H9 (cell line): ENCODE results near the gene COG6. TPM values are rescaled to one million over a fixed set of nuclear protein-coding genes. Genes with fewer than 3 reads are reported as not detected.

Experiments used
- DNase-seq: peaks from one replicate; pipeline ENCODE4 v3.0.0-alpha.2; 2017
- H2AFZ ChIP-seq: one replicate; pipeline ENCODE4 v1.6.1; 2013; ENCODE audit warnings: mild to moderate bottlenecking, low read length, control low read depth, moderate library complexity
- H2AK5ac ChIP-seq: 2 replicates; pipeline ENCODE4 v1.6.1; 2013; ENCODE audit warnings: low read length, control low read depth, mixed read lengths; ENCODE audit not compliant: insufficient read length
- H2BK120ac ChIP-seq: one replicate; pipeline ENCODE4 v1.6.1; 2013; ENCODE audit warnings: low read depth, mild to moderate bottlenecking, low read length, control low read depth, inconsistent platforms; ENCODE audit not compliant: poor library complexity, severe bottlenecking
- H2BK12ac ChIP-seq: 2 replicates; pipeline ENCODE4 v1.6.1; 2013; ENCODE audit warnings: low read length, control low read depth, mixed read lengths, low read depth; ENCODE audit not compliant: insufficient read length
- H2BK15ac ChIP-seq: 2 replicates; pipeline ENCODE4 v1.6.1; 2013; ENCODE audit warnings: low read depth, low read length, control low read depth
- H2BK20ac ChIP-seq: one replicate; pipeline ENCODE4 v1.6.1; 2013; ENCODE audit warnings: low read depth, mild to moderate bottlenecking, low read length, control low read depth, inconsistent platforms; ENCODE audit not compliant: poor library complexity, severe bottlenecking
- H2BK5ac ChIP-seq: 2 replicates; pipeline ENCODE4 v1.6.1; 2013; ENCODE audit warnings: low read length, control low read depth, mixed read lengths; ENCODE audit not compliant: insufficient read length
- H3K14ac ChIP-seq: 2 replicates; pipeline ENCODE4 v1.6.1; 2013; ENCODE audit warnings: low read length, control low read depth; ENCODE audit not compliant: insufficient read depth
- H3K18ac ChIP-seq: 2 replicates; pipeline ENCODE4 v1.6.1; 2013; ENCODE audit warnings: low read depth, mild to moderate bottlenecking, mixed read lengths, low read length, control low read depth; ENCODE audit not compliant: insufficient read length
- H3K23ac ChIP-seq: 2 replicates; pipeline ENCODE4 v1.6.1; 2013; ENCODE audit warnings: low read length, control low read depth, mixed read lengths, low read depth; ENCODE audit not compliant: insufficient read length
- H3K23me2 ChIP-seq: 2 replicates; pipeline ENCODE4 v1.6.1; 2013; ENCODE audit warnings: low read depth, mild to moderate bottlenecking, mixed read lengths, low read length, control low read depth; ENCODE audit not compliant: insufficient read length, poor library complexity, severe bottlenecking
- H3K27ac ChIP-seq: 2 replicates; pipeline ENCODE4 v1.5.1; 2013; ENCODE audit warnings: low read length, control low read depth, mixed read lengths, low read depth; ENCODE audit not compliant: insufficient read length
- H3K27me3 ChIP-seq: 2 replicates; pipeline ENCODE4 v1.6.1; 2013; ENCODE audit warnings: low read length, control low read depth, inconsistent platforms; ENCODE audit not compliant: insufficient read depth
- H3K4ac ChIP-seq: 2 replicates; pipeline ENCODE4 v1.6.1; 2013; ENCODE audit warnings: low read depth, mild to moderate bottlenecking, control low read depth, inconsistent platforms, low read length, moderate library complexity
- H3K4me1 ChIP-seq: 2 replicates; pipeline ENCODE4 v1.6.1; 2013; ENCODE audit warnings: low read length, control low read depth, inconsistent platforms; ENCODE audit not compliant: insufficient read depth
- H3K4me2 ChIP-seq: 2 replicates; pipeline ENCODE4 v1.6.1; 2013; ENCODE audit warnings: low read length, control low read depth, mixed read lengths; ENCODE audit not compliant: insufficient read length, insufficient read depth
- H3K56ac ChIP-seq: 2 replicates; pipeline ENCODE4 v1.6.1; 2013; ENCODE audit warnings: low read depth, mild to moderate bottlenecking, mixed read lengths, low read length, control low read depth; ENCODE audit not compliant: insufficient read length
- H3K79me1 ChIP-seq: 2 replicates; pipeline ENCODE4 v1.6.1; 2013; ENCODE audit warnings: low read depth, mild to moderate bottlenecking, moderate library complexity, low read length, control low read depth, inconsistent platforms; ENCODE audit not compliant: insufficient read depth, poor library complexity, severe bottlenecking
- H3K79me2 ChIP-seq: 2 replicates; pipeline ENCODE4 v1.6.1; 2013; ENCODE audit warnings: low read length, control low read depth, inconsistent platforms; ENCODE audit not compliant: insufficient read depth
- H3K9ac ChIP-seq: 2 replicates; pipeline ENCODE4 v1.6.1; 2013; ENCODE audit warnings: low read length, control low read depth, mixed read lengths; ENCODE audit not compliant: insufficient read length; ENCODE audit errors: extremely low read depth
- H3K9me3 ChIP-seq: one replicate; pipeline ENCODE4 v1.6.1; 2013; ENCODE audit warnings: low read depth, low read length, inconsistent platforms; ENCODE audit not compliant: control insufficient read depth
- H3T11ph ChIP-seq: one replicate; pipeline ENCODE4 v1.6.1; 2013; ENCODE audit warnings: mild to moderate bottlenecking, low read length, control low read depth, inconsistent platforms
- H4K20me1 ChIP-seq: one replicate; pipeline ENCODE4 v1.6.1; 2013; ENCODE audit not compliant: control insufficient read depth, insufficient read length, insufficient read depth
- H4K5ac ChIP-seq: 2 replicates; pipeline ENCODE4 v1.6.1; 2013; ENCODE audit warnings: low read depth, mild to moderate bottlenecking, mixed read lengths, low read length, control low read depth; ENCODE audit not compliant: insufficient read length
- H4K8ac ChIP-seq: replicated peaks from 2 replicates; pipeline ENCODE4 v1.6.1; 2013; ENCODE audit warnings: low read length, control low read depth, mixed read lengths, low read depth; ENCODE audit not compliant: insufficient read length
- H4K91ac ChIP-seq: 2 replicates; pipeline ENCODE4 v1.6.1; 2013; ENCODE audit warnings: low read depth, mild to moderate bottlenecking, moderate library complexity, mixed read lengths, low read length, control low read depth; ENCODE audit not compliant: insufficient read length
- H3K27ac Mint-ChIP-seq, 3 experiments: 2 replicates in 2 of 3; 3 replicates in 1 of 3; pipeline ENCODE4 v1.8.0; 2020 to 2021; ENCODE audit warnings: mixed read lengths in 3 of 3, mild to moderate bottlenecking in 1 of 3, moderate library complexity in 1 of 3
- H3K27me3 Mint-ChIP-seq: 2 replicates; pipeline ENCODE4 v1.8.0; 2021; ENCODE audit warnings: low read depth, mild to moderate bottlenecking, moderate library complexity, mixed read lengths
- H3K36me3 Mint-ChIP-seq, 3 experiments: 2 replicates in 2 of 3; 3 replicates in 1 of 3; pipeline ENCODE4 v1.8.0; 2020 to 2021; ENCODE audit warnings: low read depth in 3 of 3, mixed read lengths in 3 of 3; ENCODE audit not compliant: insufficient read depth in 1 of 3
- H3K4me1 Mint-ChIP-seq, 2 experiments: 2 replicates each; pipeline ENCODE4 v1.8.0; 2020; ENCODE audit warnings: mixed read lengths in 2 of 2
- H3K4me3 Mint-ChIP-seq, 2 experiments: 2 replicates in 1 of 2; 3 replicates in 1 of 2; pipeline ENCODE4 v1.8.0; 2020 to 2021; ENCODE audit warnings: mild to moderate bottlenecking in 2 of 2, mixed read lengths in 2 of 2, moderate library complexity in 1 of 2
- H3K9me3 Mint-ChIP-seq, 2 experiments: 2 replicates in 1 of 2; 3 replicates in 1 of 2; pipeline ENCODE4 v1.8.0; 2020; ENCODE audit warnings: mild to moderate bottlenecking in 2 of 2, mixed read lengths in 2 of 2, moderate library complexity in 1 of 2
- WGBS: extraction: QIAGEN DNeasy Blood & Tissue Kit; methylation state at CpG from one replicate; pipeline ENCODE4 v1.1.7; 2013; ENCODE audit warnings: missing lambda C conversion rate, low lambda C conversion rate, mixed read lengths; ENCODE audit not compliant: insufficient read length; ENCODE audit errors: extremely low coverage; 5-methylcytosine and 5-hydroxymethylcytosine counted together
- total RNA-seq: library from RNA; stranded (reverse); gene quantifications from 2 replicates; pipeline ENCODE4 v1.2.1, GENCODE V29; 2021
- TF ChIP-seq, protein P1 (sequence below): fragments of 200-600 bp; sonication (generic); conservative IDR thresholded peaks from 3 replicates; pipeline ENCODE4 v1.8.0; 2021; ENCODE audit warnings: antibody characterized with exemption, mild to moderate bottlenecking

COG6 gene
- total RNA-seq, 1 experiment from 2014 or later = 23.7 TPM

DNA sequence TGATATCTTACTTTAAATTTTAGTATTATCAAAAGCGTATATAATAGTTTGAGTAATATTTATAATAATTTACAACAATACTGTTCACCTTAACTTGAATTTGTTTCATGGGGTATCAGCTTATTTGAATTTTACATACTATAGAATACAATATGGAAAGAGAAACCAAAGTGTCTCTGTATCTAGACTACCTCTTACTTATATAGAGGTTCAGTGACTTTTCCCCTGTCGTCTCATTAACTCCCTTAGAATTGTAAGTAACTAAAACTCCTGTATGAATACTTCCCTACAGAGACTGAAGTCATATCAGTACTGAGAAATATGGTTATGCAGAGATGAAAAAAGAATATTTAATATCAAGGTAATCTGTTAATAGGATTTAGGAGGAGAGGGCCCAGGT is 26.8 kb downstream of the COG6 start:
- no peak overlapping the region for H3K14ac ChIP-seq
- no peak overlapping the region for H3K4me2 ChIP-seq
- H4K91ac ChIP-seq = no peak overlapping the region
- no peaks in the 10 kb centered on the region for H3K9me3 ChIP-seq
- no peak overlapping the region for H3K56ac ChIP-seq
- H4K5ac ChIP-seq = no peak overlapping the region
- H3K27ac ChIP-seq = no peak overlapping the region
- H3K79me2 ChIP-seq = no peaks in the 10 kb centered on the region
- H2AFZ ChIP-seq = no peak overlapping the region
- no peak overlapping the region for H3K4ac ChIP-seq
- no peaks in the 10 kb centered on the region for H3K27me3 ChIP-seq
- peaks cover 2 to 5% of the 10 kb centered on the region in 2 experiments; a peak in 3 of 5 replicates for H3K9me3 Mint-ChIP-seq
- H3K27ac Mint-ChIP-seq = no peak overlapping the region
- H3K79me1 ChIP-seq = no peaks in the 10 kb centered on the region
- H3K23ac ChIP-seq = no peak overlapping the region
- no peak overlapping the region for H2BK5ac ChIP-seq
- no peak overlapping the region for H3K9ac ChIP-seq
- H2BK120ac ChIP-seq = no peak overlapping the region
- H2BK15ac ChIP-seq = no peak overlapping the region
- no CpG with 5 or more reads among the region's 2 CpGs for WGBS
- no peaks in the 10 kb centered on the region for H4K20me1 ChIP-seq
- no peak for DNase-seq
- no peaks in the 10 kb centered on the region for H3K4me1 Mint-ChIP-seq
- no peak overlapping the region for H2BK20ac ChIP-seq
- H3K36me3 Mint-ChIP-seq = peaks cover 10 to 26% (median 22%) of the 10 kb centered on the region in 3 experiments
- H2AK5ac ChIP-seq = no peak overlapping the region
- H4K8ac ChIP-seq = no peak overlapping the region
- no peak overlapping the region for H2BK12ac ChIP-seq
- H3T11ph ChIP-seq = no peak overlapping the region
- H3K23me2 ChIP-seq = no peaks in the 10 kb centered on the region
- no peak overlapping the region for H3K18ac ChIP-seq
- H3K27me3 Mint-ChIP-seq = no peaks in the 10 kb centered on the region
- H3K4me1 ChIP-seq = no peaks in the 10 kb centered on the region
- TF ChIP-seq, protein P1, sequence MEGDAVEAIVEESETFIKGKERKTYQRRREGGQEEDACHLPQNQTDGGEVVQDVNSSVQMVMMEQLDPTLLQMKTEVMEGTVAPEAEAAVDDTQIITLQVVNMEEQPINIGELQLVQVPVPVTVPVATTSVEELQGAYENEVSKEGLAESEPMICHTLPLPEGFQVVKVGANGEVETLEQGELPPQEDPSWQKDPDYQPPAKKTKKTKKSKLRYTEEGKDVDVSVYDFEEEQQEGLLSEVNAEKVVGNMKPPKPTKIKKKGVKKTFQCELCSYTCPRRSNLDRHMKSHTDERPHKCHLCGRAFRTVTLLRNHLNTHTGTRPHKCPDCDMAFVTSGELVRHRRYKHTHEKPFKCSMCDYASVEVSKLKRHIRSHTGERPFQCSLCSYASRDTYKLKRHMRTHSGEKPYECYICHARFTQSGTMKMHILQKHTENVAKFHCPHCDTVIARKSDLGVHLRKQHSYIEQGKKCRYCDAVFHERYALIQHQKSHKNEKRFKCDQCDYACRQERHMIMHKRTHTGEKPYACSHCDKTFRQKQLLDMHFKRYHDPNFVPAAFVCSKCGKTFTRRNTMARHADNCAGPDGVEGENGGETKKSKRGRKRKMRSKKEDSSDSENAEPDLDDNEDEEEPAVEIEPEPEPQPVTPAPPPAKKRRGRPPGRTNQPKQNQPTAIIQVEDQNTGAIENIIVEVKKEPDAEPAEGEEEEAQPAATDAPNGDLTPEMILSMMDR = no peak
- H3K4me3 Mint-ChIP-seq = no peak overlapping the region
